ENCODE results near the gene PLOD1. TPM values are rescaled to one million over a fixed set of nuclear protein-coding genes. Genes with fewer than 3 reads are reported as not detected.

The PLOD1 gene
- polyA plus RNA-seq, 2 of the 4 experiments (the other 2 are of a cell fraction) = 53.8 to 83.9 TPM

DNA sequence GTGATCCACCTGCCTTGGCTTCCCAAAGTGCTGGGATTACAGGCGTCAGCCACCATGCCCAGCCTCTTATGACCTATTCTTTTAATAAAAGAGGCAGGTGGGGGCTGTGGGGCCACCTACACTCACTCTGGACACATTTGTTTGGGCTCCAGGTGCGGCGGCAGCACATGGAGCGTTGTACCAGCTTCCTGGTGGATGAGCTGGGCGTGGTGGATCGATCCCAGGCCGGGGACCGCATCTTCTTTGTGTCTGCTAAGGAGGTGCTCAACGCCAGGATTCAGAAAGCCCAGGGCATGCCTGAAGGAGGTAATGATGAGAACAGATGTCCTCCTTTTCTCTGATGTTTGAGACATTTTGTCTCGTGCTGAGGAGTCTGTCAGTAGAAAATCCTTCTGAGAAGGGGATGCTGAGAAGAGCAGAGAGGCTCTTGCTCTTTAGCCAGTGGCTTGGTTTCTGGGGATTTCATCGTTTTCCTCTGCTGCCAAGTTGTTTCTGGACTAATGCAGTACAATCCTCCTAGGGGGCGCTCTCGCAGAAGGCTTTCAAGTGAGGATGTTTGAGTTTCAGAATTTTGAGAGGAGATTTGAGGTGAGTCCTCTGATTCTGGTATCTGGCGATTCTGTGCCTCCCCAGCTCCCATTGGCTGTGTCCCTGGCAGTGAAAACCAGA lies 66.9 kb downstream of the PLOD1 start:
- POLR2A ChIA-PET = no interaction called here
- CTCF ChIA-PET = interaction anchor here (2.3 kb wide), 1 partner anchor 30 kb away, joined by 6 read pairs; no protein-coding TSS in a partner anchor
- Histone ChIP-seq H3K4me3 (no peak overlapping the region), H3K27ac (peak overlapping the region; percentile 59 to 78; a peak in 5 of 6 replicates), H3K9me3 (no peaks in the 10 kb centered on the region), H3K4me2 (no peak overlapping the region), H3K4me1 (peaks cover 8% of the 10 kb centered on the region; the same call in 1 of the 3 replicates)
- 74% methylated on average over 14 of the region's 14 CpGs for WGBS (ENCODE audit: missing lambda C conversion rate)
- FAIRE-seq (no peak), ATAC-seq (peak; percentile 52; a peak in 2 of 6 replicates), DNase-seq (ENCODE audit: low read depth in 1 of 2, low spot score in 1 of 2) (peak in 1 of 2 experiments; percentile 52)
- TF ChIP-seq, protein P1, sequence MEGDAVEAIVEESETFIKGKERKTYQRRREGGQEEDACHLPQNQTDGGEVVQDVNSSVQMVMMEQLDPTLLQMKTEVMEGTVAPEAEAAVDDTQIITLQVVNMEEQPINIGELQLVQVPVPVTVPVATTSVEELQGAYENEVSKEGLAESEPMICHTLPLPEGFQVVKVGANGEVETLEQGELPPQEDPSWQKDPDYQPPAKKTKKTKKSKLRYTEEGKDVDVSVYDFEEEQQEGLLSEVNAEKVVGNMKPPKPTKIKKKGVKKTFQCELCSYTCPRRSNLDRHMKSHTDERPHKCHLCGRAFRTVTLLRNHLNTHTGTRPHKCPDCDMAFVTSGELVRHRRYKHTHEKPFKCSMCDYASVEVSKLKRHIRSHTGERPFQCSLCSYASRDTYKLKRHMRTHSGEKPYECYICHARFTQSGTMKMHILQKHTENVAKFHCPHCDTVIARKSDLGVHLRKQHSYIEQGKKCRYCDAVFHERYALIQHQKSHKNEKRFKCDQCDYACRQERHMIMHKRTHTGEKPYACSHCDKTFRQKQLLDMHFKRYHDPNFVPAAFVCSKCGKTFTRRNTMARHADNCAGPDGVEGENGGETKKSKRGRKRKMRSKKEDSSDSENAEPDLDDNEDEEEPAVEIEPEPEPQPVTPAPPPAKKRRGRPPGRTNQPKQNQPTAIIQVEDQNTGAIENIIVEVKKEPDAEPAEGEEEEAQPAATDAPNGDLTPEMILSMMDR (IDR thresholded peaks at IDR 0.05) = peak; percentile 22; the same call in 2 of the 3 replicates
- no peak for TF ChIP-seq ZFP36 (IDR thresholded peaks at IDR 0.05; ENCODE audit: borderline replicate concordance, partially characterized antibody)

DNA sequence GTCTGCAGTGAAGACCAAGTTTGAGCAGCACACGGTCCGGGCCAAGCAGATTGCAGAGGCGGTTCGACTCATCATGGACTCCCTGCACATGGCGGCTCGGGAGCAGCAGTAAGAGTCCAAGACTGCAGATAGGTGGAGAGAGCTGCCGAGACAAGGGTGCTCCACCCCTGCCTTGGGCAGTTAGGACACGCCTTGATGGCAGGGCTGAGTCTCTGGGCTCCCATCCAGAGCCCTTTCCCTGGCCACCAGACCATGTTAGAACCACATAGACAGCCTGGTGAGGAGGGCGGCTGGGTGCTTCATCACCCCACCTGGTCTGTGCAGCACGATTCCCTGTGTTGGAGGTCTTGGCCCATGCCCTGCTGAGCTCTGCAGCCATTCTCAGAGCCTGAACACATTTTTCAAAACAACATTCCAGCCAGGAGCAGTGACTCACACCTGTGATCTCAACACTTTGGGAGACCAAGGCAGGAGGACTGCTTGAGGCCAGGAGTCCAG lies 67.5 kb downstream of the PLOD1 start:
- Histone ChIP-seq H3K4me3 (no peak overlapping the region), H3K9me3 (no peaks in the 10 kb centered on the region), H3K4me1 (peaks cover 8% of the 10 kb centered on the region; the same call in 1 of the 3 replicates), H3K27ac (peak overlapping the region; percentile 16 to 78; a peak in 4 of 6 replicates), H3K4me2 (no peak overlapping the region)
- peak in 1 of 2 experiments; percentile 21 for DNase-seq (ENCODE audit: low read depth in 1 of 2, low spot score in 1 of 2)
- WGBS (ENCODE audit: missing lambda C conversion rate) = 69% methylated on average over 5 of the region's 10 CpGs
- no peak for FAIRE-seq
- TF ChIP-seq ZSCAN20 (CRISPR knock-in tag; IDR thresholded peaks at IDR 0.05) = no peak
- TF ChIP-seq CBX2 (IDR thresholded peaks at IDR 0.05; ENCODE audit: borderline replicate concordance, low read depth) = no peak
- TF ChIP-seq SMC3 (IDR thresholded peaks at IDR 0.05) = no peak
- no peak for TF ChIP-seq KDM1A (IDR thresholded peaks at IDR 0.05; ENCODE audit: low read depth)
- TF ChIP-seq, protein P2, sequence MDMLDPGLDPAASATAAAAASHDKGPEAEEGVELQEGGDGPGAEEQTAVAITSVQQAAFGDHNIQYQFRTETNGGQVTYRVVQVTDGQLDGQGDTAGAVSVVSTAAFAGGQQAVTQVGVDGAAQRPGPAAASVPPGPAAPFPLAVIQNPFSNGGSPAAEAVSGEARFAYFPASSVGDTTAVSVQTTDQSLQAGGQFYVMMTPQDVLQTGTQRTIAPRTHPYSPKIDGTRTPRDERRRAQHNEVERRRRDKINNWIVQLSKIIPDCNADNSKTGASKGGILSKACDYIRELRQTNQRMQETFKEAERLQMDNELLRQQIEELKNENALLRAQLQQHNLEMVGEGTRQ (IDR thresholded peaks at IDR 0.05) = no peak
- TF ChIP-seq EHF (CRISPR knock-in tag; IDR thresholded peaks at IDR 0.05) = no peak
- no peak for TF ChIP-seq TP53 (CRISPR knock-in tag; IDR thresholded peaks at IDR 0.05)
- ChIA-PET CTCF (interaction anchor here (2.3 kb wide), 1 partner anchor 29 kb away, joined by 6 read pairs; no protein-coding TSS in a partner anchor), POLR2A (no interaction called here)
- ATAC-seq = peak; percentile 45 to 61; a peak in 4 of 6 replicates

DNA sequence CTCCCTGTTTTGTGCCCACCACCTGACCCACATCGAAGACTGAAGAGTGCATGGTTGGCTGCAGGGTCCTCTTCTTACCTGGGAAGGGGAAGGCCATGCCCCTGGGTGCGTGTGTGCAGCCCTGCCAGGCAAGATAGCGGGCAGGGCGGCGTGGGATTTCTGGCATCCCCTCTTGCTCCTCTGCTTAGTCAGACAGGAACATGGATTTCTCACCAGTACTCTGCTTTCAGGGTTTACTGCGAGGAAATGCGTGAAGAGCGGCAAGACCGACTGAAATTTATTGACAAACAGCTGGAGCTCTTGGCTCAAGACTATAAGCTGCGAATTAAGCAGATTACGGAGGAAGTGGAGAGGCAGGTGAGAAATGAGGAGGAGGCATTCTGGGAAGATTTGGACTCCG lies 69.2 kb downstream of the PLOD1 start:
- TF ChIP-seq MAZ (IDR thresholded peaks at IDR 0.05; ENCODE audit: borderline replicate concordance, low read depth, low read length) = no peak
- FAIRE-seq (no peak), DNase-seq (ENCODE audit: low read depth in 1 of 2, low spot score in 1 of 2) (no peak), ATAC-seq (no peak)
- ChIA-PET POLR2A (no interaction called here), CTCF (interaction anchor here (1.2 to 1.4 kb wide), 2 partner anchors 11 to 27 kb away, joined by 3 read pairs; no protein-coding TSS in a partner anchor)
- H3K4me3 ChIP-seq = no peak overlapping the region
- H3K4me1 ChIP-seq = peaks cover 8% of the 10 kb centered on the region; the same call in 1 of the 3 replicates
- no peak overlapping the region for H3K27ac ChIP-seq
- no peak overlapping the region for H3K4me2 ChIP-seq
- no peaks in the 10 kb centered on the region for H3K9me3 ChIP-seq
- 95% methylated on average over 12 of the region's 12 CpGs for WGBS (ENCODE audit: missing lambda C conversion rate)

DNA sequence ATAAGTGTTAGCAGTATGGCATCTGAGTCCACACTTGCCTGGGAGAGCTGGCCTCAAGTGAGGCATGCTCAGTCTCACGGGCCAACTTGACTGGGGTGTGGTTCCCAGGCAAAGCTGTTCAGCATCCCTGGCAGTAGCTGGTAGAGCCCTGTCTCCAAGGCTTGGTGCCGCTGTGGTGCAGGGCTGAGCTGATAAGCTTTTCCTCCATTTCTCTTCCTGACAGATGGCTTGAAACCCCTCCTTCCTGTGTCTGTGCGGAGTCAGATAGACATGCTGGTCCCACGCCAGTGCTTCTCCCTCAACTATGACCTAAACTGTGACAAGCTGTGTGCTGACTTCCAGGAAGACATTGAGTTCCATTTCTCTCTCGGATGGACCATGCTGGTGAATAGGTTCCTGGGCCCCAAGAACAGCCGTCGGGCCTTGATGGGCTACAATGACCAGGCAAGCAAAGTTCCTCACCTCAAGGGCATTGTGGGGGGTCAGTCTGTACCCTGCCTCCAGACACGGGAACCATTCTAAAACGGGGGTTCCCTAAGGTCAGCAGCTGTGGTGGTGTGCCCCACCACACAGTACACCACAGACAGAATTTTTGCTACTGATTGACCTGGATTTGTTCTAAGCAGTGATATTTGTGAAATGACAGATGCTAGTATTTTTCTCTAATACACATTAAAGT lies 71.1 kb downstream of the PLOD1 start:
- no peak for TF ChIP-seq TFCP2L1 (CRISPR knock-in tag; IDR thresholded peaks at IDR 0.05)
- TF ChIP-seq JUNB (IDR thresholded peaks at IDR 0.05) = no peak
- no peak for TF ChIP-seq MAZ (IDR thresholded peaks at IDR 0.05; ENCODE audit: borderline replicate concordance, low read depth, low read length)
- TF ChIP-seq CHD4 (IDR thresholded peaks at IDR 0.05; ENCODE audit: borderline replicate concordance) = no peak
- DNase-seq (ENCODE audit: low read depth in 1 of 2, low spot score in 1 of 2) = no peak
- Histone ChIP-seq H3K4me1 (peaks cover 8% of the 10 kb centered on the region; the same call in 1 of the 3 replicates), H3K4me2 (no peak overlapping the region), H3K4me3 (no peak overlapping the region), H3K27ac (no peak overlapping the region), H3K9me3 (no peaks in the 10 kb centered on the region)
- ChIA-PET POLR2A (no interaction called here), CTCF (no interaction called here)
- WGBS (ENCODE audit: missing lambda C conversion rate) = 96% methylated on average over 4 of the region's 9 CpGs
- no peak for FAIRE-seq
- ATAC-seq = no peak

Measured in A549 (cell line).